Fibroblast of the aortic adventitia (primary cell): ENCODE measurements around the gene TRIM63. TPM values are rescaled to one million over a fixed set of nuclear protein-coding genes. Genes with fewer than 3 reads are reported as not detected.

Source experiments
- DNase-seq: peaks from one replicate; pipeline ENCODE4 v3.0.0-alpha.2; 2010; ENCODE audit warnings: low read depth
- H3K4me3 ChIP-seq: 2 replicates; pipeline ENCODE4 v1.5.1; 2011; ENCODE audit warnings: low read depth, mild to moderate bottlenecking, control low read depth, low read length, moderate library complexity
- total RNA-seq: library from RNA; depleted of rRNA; stranded (reverse); fragments of >200 nt; gene quantifications from 2 replicates; pipeline ENCODE4 v1.2.3, GENCODE V29; 2012; ENCODE audit warnings: low replicate concordance
- TF ChIP-seq, protein P1 (sequence below): IDR thresholded peaks from 2 replicates; pipeline ENCODE4 v1.5.1; 2011; ENCODE audit warnings: mild to moderate bottlenecking, low read length, control low read depth, inconsistent platforms; ENCODE audit not compliant: insufficient read depth

The TRIM63 gene
- total RNA-seq, 1 donor: 0.09 TPM

DNA sequence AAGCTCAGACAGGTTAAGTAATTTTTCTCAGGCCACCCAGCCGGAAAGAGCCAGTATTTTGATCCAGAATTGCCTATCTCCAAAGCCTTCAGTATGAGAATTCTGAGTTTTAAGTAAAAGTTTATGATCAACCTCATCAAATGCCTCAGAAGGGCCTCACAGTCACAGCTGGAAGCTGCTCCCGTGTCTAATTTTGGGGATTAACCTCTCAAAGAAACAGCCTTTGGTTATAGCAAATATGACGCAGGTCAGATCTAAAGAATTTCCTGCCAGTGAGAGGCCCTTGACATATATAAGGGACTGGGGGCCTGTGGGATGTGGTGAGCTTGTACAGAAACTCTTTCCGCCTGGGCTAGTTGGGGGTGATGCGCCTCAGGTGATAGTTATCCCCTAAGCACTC is 43.6 kb downstream of the TRIM63 start:
- H3K4me3 ChIP-seq: no peak overlapping the region
- no peak for DNase-seq
- TF ChIP-seq, protein P1, sequence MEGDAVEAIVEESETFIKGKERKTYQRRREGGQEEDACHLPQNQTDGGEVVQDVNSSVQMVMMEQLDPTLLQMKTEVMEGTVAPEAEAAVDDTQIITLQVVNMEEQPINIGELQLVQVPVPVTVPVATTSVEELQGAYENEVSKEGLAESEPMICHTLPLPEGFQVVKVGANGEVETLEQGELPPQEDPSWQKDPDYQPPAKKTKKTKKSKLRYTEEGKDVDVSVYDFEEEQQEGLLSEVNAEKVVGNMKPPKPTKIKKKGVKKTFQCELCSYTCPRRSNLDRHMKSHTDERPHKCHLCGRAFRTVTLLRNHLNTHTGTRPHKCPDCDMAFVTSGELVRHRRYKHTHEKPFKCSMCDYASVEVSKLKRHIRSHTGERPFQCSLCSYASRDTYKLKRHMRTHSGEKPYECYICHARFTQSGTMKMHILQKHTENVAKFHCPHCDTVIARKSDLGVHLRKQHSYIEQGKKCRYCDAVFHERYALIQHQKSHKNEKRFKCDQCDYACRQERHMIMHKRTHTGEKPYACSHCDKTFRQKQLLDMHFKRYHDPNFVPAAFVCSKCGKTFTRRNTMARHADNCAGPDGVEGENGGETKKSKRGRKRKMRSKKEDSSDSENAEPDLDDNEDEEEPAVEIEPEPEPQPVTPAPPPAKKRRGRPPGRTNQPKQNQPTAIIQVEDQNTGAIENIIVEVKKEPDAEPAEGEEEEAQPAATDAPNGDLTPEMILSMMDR: no peak

DNA sequence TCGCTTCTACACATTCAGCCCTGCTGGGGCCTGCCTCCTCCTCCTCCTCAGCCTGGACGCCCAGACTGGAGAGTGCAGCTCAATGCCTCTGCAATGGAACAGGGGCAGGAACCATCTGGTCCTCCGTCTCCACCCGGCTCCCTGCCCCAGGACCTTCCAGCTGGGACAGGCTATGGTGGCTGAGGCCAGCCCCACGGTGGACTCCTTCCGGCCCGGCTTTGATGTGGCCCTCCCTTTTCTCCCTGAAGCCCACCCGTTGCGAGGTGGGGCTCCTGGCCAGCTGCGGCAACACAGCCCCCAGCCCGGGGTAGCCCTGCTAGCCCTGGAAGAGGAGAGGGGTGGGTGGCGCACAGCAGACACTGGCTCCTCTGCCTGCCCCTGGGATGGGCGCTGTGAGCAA is 44.4 kb downstream of the TRIM63 start:
- H3K4me3 ChIP-seq: no peak overlapping the region
- DNase-seq: no peak
- TF ChIP-seq, protein P1: no peak

DNA sequence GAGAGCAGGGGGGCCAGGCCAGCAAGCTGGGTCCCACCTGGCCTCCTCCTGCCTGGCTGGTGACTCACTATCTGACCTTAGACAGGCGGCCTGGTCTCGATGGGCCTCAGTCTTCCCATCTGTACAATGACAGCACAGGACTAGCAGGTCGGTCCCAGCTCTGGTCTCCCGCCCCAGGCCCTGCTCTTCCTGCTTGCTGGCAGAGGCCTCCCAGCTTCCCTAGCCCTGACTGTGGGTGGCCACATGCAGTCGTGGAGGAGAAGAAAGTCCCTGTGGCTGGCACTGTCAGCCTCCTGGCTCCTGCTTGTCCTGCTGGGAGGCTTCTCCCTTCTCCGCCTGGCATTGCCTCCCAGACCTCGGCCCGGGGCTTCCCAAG is 45.0 kb downstream of the TRIM63 start:
- DNase-seq: no peak
- H3K4me3 ChIP-seq: no peak overlapping the region

DNA sequence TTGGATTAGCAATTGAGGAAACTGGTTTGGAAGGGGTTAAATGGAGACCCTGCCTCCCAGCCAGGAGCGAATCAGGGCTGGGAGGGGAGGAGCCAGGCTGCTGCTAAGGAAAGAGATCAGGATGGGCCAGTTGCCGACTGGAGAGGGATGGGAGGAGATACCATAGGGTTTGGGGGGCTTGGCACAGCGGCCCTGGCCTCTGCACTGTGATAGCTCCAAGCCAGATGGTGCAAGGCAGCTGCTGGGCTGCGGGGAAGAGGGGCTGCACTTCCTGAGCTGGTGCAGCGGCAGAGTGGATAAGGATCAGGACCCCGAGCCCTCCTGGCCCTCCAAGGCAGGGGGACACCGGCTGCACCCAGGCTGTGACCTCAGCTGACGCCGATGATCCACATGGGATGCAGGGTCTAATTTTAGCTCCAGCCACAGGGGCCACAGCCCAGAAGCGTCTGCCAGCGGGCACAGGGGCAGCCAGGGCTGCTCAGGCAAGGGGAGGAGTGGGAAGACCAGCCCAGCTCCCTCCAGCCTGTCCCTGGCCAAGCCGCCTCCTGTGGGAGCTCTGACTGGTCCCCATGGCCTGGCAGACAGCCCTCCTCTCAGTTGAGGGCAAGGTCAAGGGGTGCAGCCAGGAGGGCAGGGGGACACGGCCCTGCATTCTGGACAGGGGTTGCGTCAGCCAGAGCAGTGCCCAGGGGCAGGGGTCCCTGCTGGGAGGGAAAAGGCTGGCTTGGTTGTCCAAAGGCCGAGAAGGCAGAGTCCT is 45.6 kb downstream of the TRIM63 start, which contains the start of gene EXTL1:
EXTL1 (plus strand) TSS at position 129 of the 757 bp plus-strand sequence. CDS start 872 bp downstream, outside the sequence.
- TF ChIP-seq, protein P1: no peak
- peak; percentile 19 for DNase-seq
- peak within 1 kb of the TSS; percentile 46 for H3K4me3 ChIP-seq

More for the DNA sequence above, 45.0 kb downstream of the TRIM63 start:
- TF ChIP-seq, protein P1: no peak

- TF ChIP-seq, protein P1: no peak
- no peak for DNase-seq
- H3K4me3 ChIP-seq: no peak overlapping the region
These were observed 46.3 kb downstream of the TRIM63 start for GRCh38 chr1:26020941-26021646.

GRCh38 chr1:26020330-26020768 is 47.1 kb downstream of the TRIM63 start:
- TF ChIP-seq, protein P1: no peak
- DNase-seq: peak; percentile 31
- H3K4me3 ChIP-seq: no peak overlapping the region
